IMR-90 (cell line): Measurements from ENCODE around the gene OXER1. TPM values are rescaled to one million over a fixed set of nuclear protein-coding genes. Genes with fewer than 3 reads are reported as not detected.

Source experiments
- ATAC-seq: fragments of 200-7000 bp; cut with Tn5 transposase; 2 replicates; pipeline ENCODE4 v1.9.1; 2020; ENCODE audit warnings: low read depth, mild to moderate bottlenecking, moderate library complexity
- BruUV-seq: library from RNA; stranded (reverse); fragments of 400-500 nt; replicated peaks from 2 replicates; lab custom pipeline; 2021; lab: Mats Ljungman, UMichigan
- CTCF ChIA-PET: fragments of 300-600 bp; formaldehyde crosslinking; extraction: SDS; loops from one replicate; lab custom pipeline; 2021; ENCODE audit warnings: antibody characterized with exemption; lab: Yijun Ruan, JAX
- POLR2A ChIA-PET: fragments of 300-600 bp; sonication (Branson Sonifier 250); formaldehyde crosslinking; loops from one replicate; lab custom pipeline; 2022; ENCODE audit warnings: antibody characterized with exemption; ENCODE audit not compliant: unreplicated experiment; lab: Charles Lee
- DNase-seq: peaks from one replicate; pipeline ENCODE4 v3.0.0; 2013
- H2AFZ ChIP-seq: replicated peaks from 2 replicates; pipeline ENCODE3; 2013; ENCODE audit warnings: low read length, mild to moderate bottlenecking; ENCODE audit not compliant: poor library complexity
- H2AK5ac ChIP-seq: 2 replicates; pipeline ENCODE4 v1.6.1; 2013; ENCODE audit warnings: low read depth, low read length, inconsistent platforms
- H2AK9ac ChIP-seq: replicated peaks from 2 replicates; pipeline ENCODE3; 2013; ENCODE audit warnings: mild to moderate bottlenecking, low read depth, low read length, moderate library complexity; ENCODE audit not compliant: poor library complexity
- H2BK120ac ChIP-seq: 2 replicates; pipeline ENCODE4 v1.6.1; 2013; ENCODE audit warnings: low read depth, low read length, inconsistent platforms
- H2BK15ac ChIP-seq: 3 replicates; pipeline ENCODE4 v1.6.1; 2013; ENCODE audit warnings: low read depth, low read length, inconsistent platforms
- H2BK20ac ChIP-seq: 2 replicates; pipeline ENCODE4 v1.6.1; 2013; ENCODE audit warnings: low read depth, mild to moderate bottlenecking, inconsistent platforms, low read length, moderate library complexity
- H2BK5ac ChIP-seq: 2 replicates; pipeline ENCODE4 v1.6.1; 2013; ENCODE audit warnings: mild to moderate bottlenecking, low read depth, low read length, inconsistent platforms; ENCODE audit not compliant: poor library complexity, severe bottlenecking
- H3K14ac ChIP-seq: replicated peaks from 2 replicates; pipeline ENCODE4 v1.6.1; 2013; ENCODE audit warnings: low read depth, low read length, inconsistent platforms
- H3K18ac ChIP-seq: 2 replicates; pipeline ENCODE4 v1.6.1; 2013; ENCODE audit warnings: low read depth, low read length, control low read depth
- H3K23ac ChIP-seq: 2 replicates; pipeline ENCODE4 v1.6.1; 2013; ENCODE audit warnings: low read depth, low read length, inconsistent platforms
- H3K27ac ChIP-seq: 2 replicates; pipeline ENCODE4 v1.5.1; 2013; ENCODE audit warnings: mild to moderate bottlenecking, control low read depth, low read length; ENCODE audit not compliant: insufficient read depth
- H3K27me3 ChIP-seq: 2 replicates; pipeline ENCODE4 v1.6.1; 2013; ENCODE audit warnings: low read length; ENCODE audit not compliant: control insufficient read depth, insufficient read depth
- H3K36me3 ChIP-seq: 2 replicates; pipeline ENCODE4 v1.6.1; 2013; ENCODE audit warnings: low read length, mixed read lengths; ENCODE audit not compliant: control insufficient read depth, insufficient read depth
- H3K4ac ChIP-seq: 2 replicates; pipeline ENCODE4 v1.6.1; 2013; ENCODE audit warnings: low read depth, low read length, inconsistent platforms
- H3K4me1 ChIP-seq: 2 replicates; pipeline ENCODE4 v1.6.1; 2013; ENCODE audit warnings: low read length, mixed read lengths; ENCODE audit not compliant: control insufficient read depth, insufficient read depth
- H3K4me2 ChIP-seq: 2 replicates; pipeline ENCODE4 v1.6.1; 2013; ENCODE audit warnings: low read depth, mild to moderate bottlenecking, control low read depth, low read length, moderate library complexity
- H3K4me3 ChIP-seq: 2 replicates; pipeline ENCODE4 v1.5.1; 2013; ENCODE audit warnings: low read depth, mild to moderate bottlenecking, control low read depth, low read length, moderate library complexity; ENCODE audit not compliant: insufficient read depth
- H3K56ac ChIP-seq: 2 replicates; pipeline ENCODE4 v1.6.1; 2013; ENCODE audit warnings: low read length, inconsistent platforms; ENCODE audit not compliant: insufficient read depth; ENCODE audit errors: extremely low read depth
- H3K79me1 ChIP-seq, 2 experiments: 2 replicates each; pipeline ENCODE4 v1.6.1; 2013; ENCODE audit warnings: low read length in 2 of 2, inconsistent platforms in 1 of 2, low read depth in 1 of 2
- H3K9ac ChIP-seq: 2 replicates; pipeline ENCODE4 v1.6.1; 2013; ENCODE audit warnings: low read depth, low read length, control low read depth
- H3K9me1 ChIP-seq: 2 replicates; pipeline ENCODE4 v1.6.1; 2013; ENCODE audit warnings: low read length, inconsistent platforms; ENCODE audit not compliant: insufficient read depth
- H3K9me3 ChIP-seq: 2 replicates; pipeline ENCODE4 v1.6.1; 2013; ENCODE audit warnings: low read length; ENCODE audit not compliant: control insufficient read depth, insufficient read depth
- H4K20me1 ChIP-seq: 2 replicates; pipeline ENCODE4 v1.6.1; 2013; ENCODE audit warnings: low read length, inconsistent platforms; ENCODE audit not compliant: insufficient read depth
- H4K5ac ChIP-seq: 2 replicates; pipeline ENCODE4 v1.6.1; 2013; ENCODE audit warnings: mild to moderate bottlenecking, low read depth, low read length, control low read depth
- H4K8ac ChIP-seq, 2 experiments: 2 replicates each; pipeline ENCODE4 v1.6.1; 2013; ENCODE audit warnings: low read depth in 2 of 2, low read length in 2 of 2, control low read depth in 1 of 2, inconsistent platforms in 1 of 2
- H4K91ac ChIP-seq: 2 replicates; pipeline ENCODE4 v1.6.1; 2013; ENCODE audit warnings: low read depth, low read length, inconsistent platforms; ENCODE audit not compliant: insufficient read depth
- BHLHE40 ChIP-seq: fragments of 150-350 bp; IDR thresholded peaks from 2 replicates; pipeline ENCODE4 v1.6.1; 2016; ENCODE audit warnings: mild to moderate bottlenecking, low read depth, low read length
- CEBPB ChIP-seq: IDR thresholded peaks from 2 replicates; pipeline ENCODE4 v1.6.1; 2012; ENCODE audit warnings: low read depth, low read length, improper control_type of control experiment
- CHD1 ChIP-seq: IDR thresholded peaks from 2 replicates; pipeline ENCODE4 v1.6.1; 2012; ENCODE audit warnings: low read depth, low read length, improper control_type of control experiment
- MAZ ChIP-seq: IDR thresholded peaks from 2 replicates; pipeline ENCODE4 v1.6.1; 2012; ENCODE audit warnings: low read depth, mild to moderate bottlenecking, low read length, improper control_type of control experiment, moderate library complexity, borderline replicate concordance
- NFE2L2 ChIP-seq: fragments of 150-350 bp; IDR thresholded peaks from 2 replicates; pipeline ENCODE4 v1.6.1; 2016; ENCODE audit warnings: low read depth, mild to moderate bottlenecking, low read length
- RFX5 ChIP-seq: IDR thresholded peaks from 2 replicates; pipeline ENCODE4 v1.8.0; 2012; ENCODE audit warnings: low read depth, mild to moderate bottlenecking, low read length, moderate library complexity
- SMC3 ChIP-seq: fragments of 150-350 bp; IDR thresholded peaks from 2 replicates; pipeline ENCODE4 v1.6.1; 2016; ENCODE audit warnings: low read depth, mild to moderate bottlenecking, antibody characterized with exemption, low read length, moderate library complexity
- WGBS, 2 experiments: methylation state at CpG; one replicate each; pipeline versions ENCODE4 v1.1.5 to v1.1.7; 2013; ENCODE audit warnings: missing lambda C conversion rate in 2 of 2; ENCODE audit not compliant: insufficient read length in 1 of 2; ENCODE audit errors: extremely low coverage in 2 of 2; 5-methylcytosine and 5-hydroxymethylcytosine counted together
- dilution Hi-C: fragments of 300-500 bp; cut with HindIII; formaldehyde crosslinking; loops from one replicate; pipeline ENCODE4 v1.14.3; 2018; ENCODE audit warnings: low sequenced_read_pairs; ENCODE audit not compliant: unreplicated experiment
- in situ Hi-C: fragments of 300-500 bp; cut with MboI; formaldehyde crosslinking; loops from 3 replicates; pipeline ENCODE4 v1.14.3; 2019; ENCODE audit warnings: low sequenced_read_pairs, inconsistent platforms, mixed read lengths
- intact Hi-C: fragments of 100-400 bp; cut with micrococcal nuclease; formaldehyde crosslinking; loops from 2 replicates; pipeline ENCODE4 v1.10.0; 2022
- polyA plus RNA-seq, 3 experiments: library from polyadenylated mRNA; depleted of rRNA; stranded (reverse); fragments of >200 nt; gene quantifications; 2 replicates each; pipeline ENCODE4 v1.2.3, GENCODE V29; 2012; ENCODE audit warnings: low replicate concordance in 1 of 3
- total RNA-seq: library from RNA; depleted of rRNA; stranded (reverse); fragments of >200 nt; gene quantifications from 2 replicates; pipeline ENCODE4 v1.2.3, GENCODE V29; 2012

OXER1 gene
- total and polyA plus RNA-seq, 2 of the 4 experiments (the other 2 are of a cell fraction), result not detected

- Histone ChIP-seq H3K4me1 (no peaks in the 10 kb centered on the region; the same call in 1 of the 2 replicates), H2AK9ac (no peak overlapping the region), H2BK5ac (no peak overlapping the region), H3K27me3 (peaks cover 38% of the 10 kb centered on the region), H2AK5ac (no peak overlapping the region), H3K9me3 (no peaks in the 10 kb centered on the region), H3K9me1 (no peaks in the 10 kb centered on the region), H4K91ac (no peak overlapping the region), H3K9ac (no peak overlapping the region), H3K4me3 (no peak overlapping the region), H2BK120ac (no peak overlapping the region), H3K36me3 (no peaks in the 10 kb centered on the region), H3K4me2 (no peak overlapping the region), H3K27ac (no peak overlapping the region), H3K18ac (no peak overlapping the region), H3K23ac (no peak overlapping the region), H3K14ac (no peak overlapping the region), H2BK15ac (no peak overlapping the region), H3K79me1 (no peaks in the 10 kb centered on the region), H3K4ac (no peak overlapping the region), H4K20me1 (no peaks in the 10 kb centered on the region), H2AFZ (no peak overlapping the region), H3K56ac (no peak overlapping the region), H4K8ac (no peak overlapping the region), H4K5ac (no peak overlapping the region), H2BK20ac (no peak overlapping the region)
- ChIA-PET CTCF (no interaction called here), POLR2A (no interaction called here)
- no peak for TF ChIP-seq RFX5
- TF ChIP-seq CHD1, result no peak
- TF ChIP-seq SMC3, result no peak
- no peak for TF ChIP-seq MAZ
- TF ChIP-seq NFE2L2, result no peak
- no peak for TF ChIP-seq CEBPB
- no peak for TF ChIP-seq BHLHE40
- no TSS peak for BruUV-seq
- intact Hi-C loops, result no loop called here
- WGBS, 2 experiments, result no CpG with 5 or more reads among the region's 9 CpGs
- DNase-seq (no peak), ATAC-seq (no peak)
- dilution Hi-C loops, result no loop called here
- in situ Hi-C loops, result no loop called here
Observed at GRCh38 chr2:42788478-42788793, 24.5 kb upstream of the OXER1 start.
